GM19025 (cell line): Measurements from ENCODE around the gene SCG2.
"Not testable (repeated sequence)": the region's sequence is repeated elsewhere in the genome, so short reads cannot be mapped to it uniquely, and the experiment has no call there.

Experiments used
- ATAC-seq: cut with Tn5 transposase; IDR thresholded peaks from one replicate; pipeline ENCODE4 v1.9.1; 2021; ENCODE audit warnings: mild to moderate bottlenecking, low read depth, moderate library complexity; ENCODE audit not compliant: unreplicated experiment

The SCG2 gene

GRCh38 chr2:223613017-223613950 is 11.1 kb upstream of the SCG2 start:
- no peak for ATAC-seq

DNA sequence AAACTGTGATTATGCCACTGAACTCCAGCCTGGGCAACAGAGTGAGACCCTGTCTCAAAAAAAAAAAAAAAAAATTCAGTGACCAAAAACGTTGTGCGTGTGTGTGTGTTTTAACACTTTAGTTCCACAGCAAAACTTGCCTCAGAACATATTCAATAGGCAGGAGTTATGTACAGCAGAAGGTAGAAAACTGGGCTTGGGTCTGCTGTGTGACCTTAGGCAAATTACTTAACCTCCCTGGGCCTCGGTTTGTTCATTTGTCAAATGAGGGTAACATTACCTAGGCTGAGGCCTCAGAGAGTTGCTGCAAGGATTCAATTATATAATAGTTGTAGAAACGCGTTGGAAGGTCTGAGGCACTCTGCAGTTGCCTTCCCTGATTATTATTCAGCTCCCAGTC is 10.3 kb upstream of the SCG2 start:
- ATAC-seq = no peak

DNA sequence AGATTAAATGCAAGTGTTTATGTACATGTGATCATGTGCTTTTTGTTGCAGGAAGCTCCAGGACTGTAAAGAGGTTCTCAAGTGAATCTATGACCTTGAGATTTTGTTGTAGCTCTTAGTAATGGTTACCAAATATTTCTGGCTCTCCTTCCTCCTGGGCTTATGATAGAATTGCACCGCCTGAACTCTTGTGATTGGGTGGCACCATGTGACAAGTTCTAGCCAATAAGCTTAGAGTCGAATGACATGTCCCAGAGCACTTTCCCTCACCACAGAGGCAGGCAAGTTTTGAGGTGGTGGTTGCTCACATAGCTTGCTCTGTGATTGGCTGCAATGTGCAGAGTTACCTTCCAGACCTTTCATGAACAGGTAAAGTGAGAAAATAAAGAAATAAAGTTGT is 8.9 kb upstream of the SCG2 start:
- ATAC-seq = no peak

DNA sequence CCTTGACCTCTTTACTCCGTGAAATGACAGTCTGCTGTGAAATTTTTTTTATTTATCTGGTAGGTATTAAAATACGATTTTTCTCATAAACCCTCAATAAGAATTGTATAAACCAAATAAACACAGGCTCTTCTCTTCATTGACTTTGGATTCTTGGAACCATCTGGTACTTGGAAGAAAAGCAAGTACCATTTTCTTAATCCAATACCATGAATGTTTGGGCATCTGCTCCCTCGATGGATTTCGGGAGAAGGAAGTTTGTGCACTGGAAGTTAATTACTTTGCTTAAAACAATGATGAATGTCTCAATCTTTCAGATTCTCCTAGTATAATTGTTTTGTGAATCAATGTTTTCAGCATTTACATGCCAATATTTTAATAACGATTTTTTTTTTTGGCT is 5.3 kb upstream of the SCG2 start:
- ATAC-seq = no peak

DNA sequence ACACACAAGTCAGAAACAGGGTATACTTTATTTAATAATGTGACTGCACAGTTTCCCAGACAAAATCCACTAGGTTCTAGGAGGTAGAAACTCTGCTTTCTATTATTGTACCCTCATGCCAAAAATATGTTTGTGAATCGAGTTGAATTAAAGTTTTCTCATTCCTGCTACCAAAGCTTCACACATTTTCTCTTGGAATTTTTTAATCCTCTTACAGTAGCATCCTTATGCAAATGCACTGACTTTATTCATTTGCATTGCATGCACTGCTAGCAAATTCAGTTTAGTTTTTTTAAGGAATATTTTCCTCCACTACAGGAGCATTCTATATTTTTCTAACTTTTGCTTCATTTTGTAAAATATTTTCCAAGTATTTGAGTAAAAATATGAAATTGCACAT is 4.8 kb upstream of the SCG2 start:
- no peak for ATAC-seq

- no peak for ATAC-seq
These were observed 2.1 kb upstream of the SCG2 start for GRCh38 chr2:223604231-223604630.

- ATAC-seq = no peak
These were observed 811 bp upstream of the SCG2 start for GRCh38 chr2:223602972-223603371.

GRCh38 chr2:223601018-223601417 is 1.1 kb downstream of the SCG2 start:
- ATAC-seq = no peak

- ATAC-seq = no peak
These were observed 2.4 kb downstream of the SCG2 start for GRCh38 chr2:223599640-223600380.

DNA sequence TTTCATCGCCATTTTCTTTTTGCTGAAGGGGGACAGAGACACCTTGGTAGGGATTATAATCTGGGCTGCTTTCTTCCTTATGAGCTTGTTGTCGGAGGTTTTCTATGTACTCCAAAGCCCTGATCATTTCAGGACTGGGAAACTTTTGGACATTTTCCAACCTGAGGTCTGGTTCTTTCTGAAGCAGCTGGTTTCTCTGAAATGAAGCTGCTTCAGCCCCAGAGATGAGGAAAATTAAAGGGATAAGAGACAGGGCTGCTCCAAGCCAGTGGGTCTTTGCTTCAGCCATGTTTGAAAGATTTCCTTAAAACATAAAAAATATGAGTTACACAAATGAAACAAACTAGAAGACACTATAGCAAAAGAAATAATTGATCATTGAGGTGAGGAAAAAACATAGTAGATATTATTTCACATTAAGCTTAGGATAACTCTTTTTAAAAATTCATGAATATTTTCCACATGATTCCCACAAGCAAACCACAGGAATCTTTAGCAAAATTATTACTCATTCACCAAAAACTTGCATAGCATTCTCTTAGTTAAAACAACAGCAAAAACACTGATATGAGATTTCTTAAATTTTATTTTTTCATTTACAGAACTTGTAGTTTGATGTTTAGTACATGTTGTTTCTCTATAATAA is 3.0 kb downstream of the SCG2 start:
- ATAC-seq = no peak

GRCh38 chr2:223597076-223597475 is 5.1 kb downstream of the SCG2 start:
- ATAC-seq = no peak

GRCh38 chr2:223596208-223596607 is 6.0 kb downstream of the SCG2 start:
- ATAC-seq = no peak

DNA sequence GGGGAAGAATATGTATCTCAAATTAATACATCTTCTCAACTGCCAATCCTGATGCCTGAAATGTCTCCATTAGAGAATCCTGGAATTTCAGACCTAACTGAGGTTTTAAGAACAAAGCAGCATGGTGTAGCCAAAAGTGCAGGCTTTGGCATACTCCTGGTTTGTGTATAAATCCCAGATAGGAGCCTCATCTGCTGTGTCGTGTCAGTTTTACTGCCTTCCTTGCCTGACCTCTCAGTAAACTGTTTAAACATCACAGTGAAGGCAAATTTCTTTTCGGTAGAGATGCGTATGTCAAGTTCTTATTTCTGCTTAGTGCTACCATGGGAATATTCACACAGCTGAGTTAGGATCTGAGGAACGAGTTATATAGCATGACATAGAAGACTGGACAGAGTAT is 7.3 kb downstream of the SCG2 start:
- no peak for ATAC-seq

- ATAC-seq = no peak
These were observed 7.9 kb downstream of the SCG2 start for GRCh38 chr2:223594259-223594658.

DNA sequence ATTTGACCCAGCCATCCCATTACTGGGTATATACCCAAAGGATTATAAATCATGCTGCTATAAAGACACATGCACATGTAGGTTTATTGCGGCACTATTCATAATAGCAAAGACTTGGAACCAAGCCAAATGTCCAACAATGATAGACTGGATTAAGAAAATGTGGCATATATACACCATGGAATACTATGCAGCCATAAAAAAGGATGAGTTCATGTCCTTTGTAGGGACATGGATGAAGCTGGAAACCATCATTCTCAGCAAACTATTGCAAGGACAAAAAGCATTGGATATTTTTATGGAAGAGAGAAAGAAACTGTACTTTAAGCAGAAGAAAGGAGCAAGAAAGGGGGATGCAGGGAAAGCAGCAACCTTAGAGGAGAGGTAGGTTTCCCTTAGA is 9.5 kb downstream of the SCG2 start:
- not testable (repeated sequence) for ATAC-seq

GRCh38 chr2:223591596-223591995 is 10.6 kb downstream of the SCG2 start:
- ATAC-seq = no peak

- ATAC-seq = no peak
These were observed 11.2 kb downstream of the SCG2 start for GRCh38 chr2:223590964-223591363.

- no peak for ATAC-seq
These were observed 12.3 kb downstream of the SCG2 start for GRCh38 chr2:223589901-223590300.

DNA sequence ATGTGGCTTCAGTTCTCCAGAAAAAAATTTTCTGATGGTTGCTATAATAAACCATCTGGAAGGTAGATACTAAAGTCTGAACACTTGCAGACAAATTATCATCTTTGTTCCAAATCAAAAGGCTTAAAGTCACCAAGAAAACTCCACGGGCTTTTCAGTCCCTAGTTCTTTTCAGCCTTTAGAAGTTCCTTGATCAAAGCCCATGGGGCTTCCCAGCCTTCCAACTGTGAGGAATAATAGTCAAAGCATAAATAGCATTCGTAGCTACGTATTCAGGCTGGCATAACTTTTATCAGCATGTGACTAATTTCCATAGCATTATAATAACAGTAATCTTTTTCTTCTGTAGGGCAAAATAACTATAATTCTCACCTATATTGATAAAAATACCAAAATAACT is 13.9 kb downstream of the SCG2 start:
- no peak for ATAC-seq

DNA sequence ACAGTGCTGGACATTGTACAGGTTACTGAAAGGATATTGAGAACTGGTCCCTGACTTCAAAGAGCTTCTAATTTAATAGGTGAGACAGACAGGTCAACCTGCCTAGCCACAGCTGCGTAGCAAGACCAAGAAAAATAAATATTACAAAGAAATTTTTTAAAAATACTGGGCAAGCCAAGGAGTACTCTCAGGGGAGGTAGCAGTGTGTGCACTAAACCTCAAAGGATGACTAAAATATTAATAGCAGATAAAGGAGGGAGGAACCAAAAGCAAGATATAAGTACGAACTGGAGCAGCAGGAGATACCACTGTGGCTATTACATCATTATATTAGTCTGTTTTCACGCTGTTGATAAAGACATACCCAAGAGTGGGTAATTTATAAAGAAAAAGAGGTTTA is 14.9 kb downstream of the SCG2 start:
- no peak for ATAC-seq

DNA sequence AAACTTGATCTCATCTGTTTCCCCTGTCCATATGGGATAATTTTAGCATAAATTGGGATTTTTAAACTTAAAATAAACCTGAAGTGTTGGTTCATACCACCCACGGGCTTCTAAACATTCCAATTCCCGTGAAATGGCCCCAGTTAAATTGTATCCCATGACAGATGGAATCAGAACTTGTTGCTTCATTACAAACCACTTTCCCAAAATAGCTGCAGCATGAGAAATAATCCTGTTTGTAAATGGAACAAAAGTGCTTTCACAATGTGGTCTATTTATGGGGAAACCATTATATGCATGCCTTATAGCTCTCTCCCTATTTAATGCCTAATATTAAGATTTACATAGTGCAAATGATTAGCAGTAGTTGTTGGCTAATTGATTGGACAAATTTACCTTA is 15.9 kb downstream of the SCG2 start:
- no peak for ATAC-seq
